K562 (cell line): ENCODE results near the gene ABCA7. TPM values are rescaled to one million over a fixed set of nuclear protein-coding genes. Genes with fewer than 3 reads are reported as not detected.

Experiments
- ATAC-seq: fragments of 200-7000 bp; cut with Tn5 transposase; 3 replicates; pipeline ENCODE4 v1.9.1; 2020; ENCODE audit warnings: moderate library complexity
- BruUV-seq: library from RNA; stranded (reverse); fragments of 400-500 nt; replicated peaks from 2 replicates; lab custom pipeline; 2021; lab: Mats Ljungman, UMichigan
- CTCF ChIA-PET: fragments of 300-600 bp; formaldehyde crosslinking; extraction: SDS; loops from one replicate; lab custom pipeline; 2021; ENCODE audit warnings: low intra/inter-chr PET ratio; lab: Yijun Ruan, JAX
- POLR2A ChIA-PET: fragments of 300-600, 350-650 bp; sonication (Branson Sonifier 250); formaldehyde crosslinking; extraction: SDS; loops from one replicate; lab custom pipeline; 2021; ENCODE audit warnings: antibody characterized with exemption, inconsistent platforms; lab: Yijun Ruan, JAX
- DNase-seq, 4 experiments: peaks; one replicate each; pipeline versions ENCODE4 v3.0.0 to v3.0.0-alpha.2; 2011 to 2018; ENCODE audit warnings: low spot score in 3 of 4, mixed read lengths in 3 of 4; ENCODE audit errors: extremely low read depth in 1 of 4
- FAIRE-seq: peaks from 2 replicates; lab custom pipeline; 2011; peaks lifted over from hg19 to GRCh38; lab: Jason Lieb, UNC
- H2AFZ ChIP-seq: 2 replicates; pipeline ENCODE4 v1.6.0; 2011; ENCODE audit warnings: low read depth, low read length, control low read depth, inconsistent platforms
- H3K27ac ChIP-seq: fragments of 200-600 bp; 3 replicates; pipeline ENCODE4 v1.8.0; 2011; ENCODE audit warnings: low read depth, mild to moderate bottlenecking, control low read depth, inconsistent platforms, low read length, moderate library complexity, mixed read lengths; ENCODE audit errors: extremely low read depth
- H3K27me3 ChIP-seq, 2 experiments: fragments of 300-600 bp in 1 of 2; 2 replicates in 1 of 2; 3 replicates in 1 of 2; pipeline versions ENCODE4 v1.6.0 to v1.8.0; 2011; ENCODE audit warnings: inconsistent platforms in 2 of 2, low read length in 2 of 2, mild to moderate bottlenecking in 1 of 2, mixed read lengths in 1 of 2, moderate library complexity in 1 of 2; ENCODE audit not compliant: control insufficient read depth in 2 of 2, insufficient read depth in 2 of 2
- H3K36me3 ChIP-seq: fragments of 300-600 bp; 3 replicates; pipeline ENCODE4 v1.8.0; 2011; ENCODE audit warnings: mild to moderate bottlenecking, low read length, inconsistent platforms; ENCODE audit not compliant: control insufficient read depth, insufficient read depth
- H3K4me1 ChIP-seq, 2 experiments: fragments of 200-600 bp in 1 of 2; replicated peaks in 1 of 2; 2 replicates in 1 of 2; 3 replicates in 1 of 2; pipeline versions ENCODE4 v1.5.1 to v1.8.0; 2011; ENCODE audit warnings: inconsistent platforms in 2 of 2, low read length in 2 of 2, mild to moderate bottlenecking in 1 of 2, mixed read lengths in 1 of 2, moderate library complexity in 1 of 2; ENCODE audit not compliant: control insufficient read depth in 2 of 2, insufficient read depth in 2 of 2
- H3K4me2 ChIP-seq: 2 replicates; pipeline ENCODE4 v1.6.1; 2011; ENCODE audit warnings: low read length, control low read depth, inconsistent platforms, mixed read lengths; ENCODE audit not compliant: insufficient read depth
- H3K4me3 ChIP-seq: fragments of 200-600 bp; sonication (generic), shearing (Covaris generic); 2 replicates; pipeline ENCODE4 v1.5.1; 2016; ENCODE audit warnings: control low read depth, inconsistent platforms
- H3K79me2 ChIP-seq: fragments of 200-600 bp; 3 replicates; pipeline ENCODE4 v1.8.0; 2011; ENCODE audit warnings: low read length, inconsistent platforms; ENCODE audit not compliant: control insufficient read depth, insufficient read depth
- H3K9ac ChIP-seq, 2 experiments: 2 replicates each; pipeline versions ENCODE4 v1.6.0 to v1.6.1; 2011; ENCODE audit warnings: low read depth in 2 of 2, low read length in 2 of 2, control low read depth in 1 of 2, inconsistent platforms in 1 of 2, mild to moderate bottlenecking in 1 of 2, mixed read lengths in 1 of 2; ENCODE audit not compliant: insufficient read depth in 1 of 2
- H3K9me1 ChIP-seq: one replicate; pipeline ENCODE4 v1.6.0; 2011; ENCODE audit warnings: inconsistent platforms, mild to moderate bottlenecking, low read length, moderate library complexity; ENCODE audit not compliant: control insufficient read depth, insufficient read depth
- H3K9me3 ChIP-seq: replicated peaks from 2 replicates; pipeline ENCODE4 v1.5.1; 2011; ENCODE audit warnings: low read depth, low read length, inconsistent platforms; ENCODE audit not compliant: control insufficient read depth, insufficient read depth
- H4K20me1 ChIP-seq: replicated peaks from 2 replicates; pipeline ENCODE4 v1.6.1; 2011; ENCODE audit warnings: low read length, inconsistent platforms, mixed read lengths; ENCODE audit not compliant: control insufficient read depth, insufficient read depth
- BRD9 ChIP-seq: fragments of 450-650 bp; IDR thresholded peaks from 2 replicates; pipeline ENCODE4 v1.6.1; 2018; ENCODE audit warnings: low read depth; ENCODE audit not compliant: partially characterized antibody
- RBFOX2 ChIP-seq: fragments of 200-400 bp; formaldehyde crosslinking; IDR thresholded peaks from 2 replicates; pipeline ENCODE4 v1.6.1; 2017; ENCODE audit warnings: low read depth, mild to moderate bottlenecking, low read length, moderate library complexity
- ZNF740 ChIP-seq, 3 experiments: fragments of 200-800 bp in 1 of 3; sonication (Bioruptor generic) in 1 of 3; sonication (generic) in 1 of 3; formaldehyde crosslinking in 1 of 3; IDR thresholded peaks; 2 replicates each; pipeline versions ENCODE4 v1.6.1 to v1.8.0; 2016 to 2022; ENCODE audit warnings: mild to moderate bottlenecking in 2 of 3, missing compliant biosample characterization in 2 of 3, missing genetic modification characterization in 2 of 3, missing genetic modification reagents in 1 of 3
- WGBS: fragments of 100-300 bp; shearing (Covaris generic); methylation state at CpG from one replicate; pipeline ENCODE4 v1.1.6; 2016; ENCODE audit warnings: low coverage, mixed read lengths; ENCODE audit not compliant: insufficient coverage; ENCODE audit errors: missing lambda C conversion rate; 5-methylcytosine and 5-hydroxymethylcytosine counted together
- in situ Hi-C: fragments of 300-500 bp; cut with MboI; formaldehyde crosslinking; loops from 4 replicates; pipeline ENCODE4 v1.15.0; 2018; ENCODE audit warnings: inconsistent platforms, mixed read lengths
- intact Hi-C: fragments of 100-400 bp; cut with micrococcal nuclease; formaldehyde crosslinking; loops from 2 replicates; pipeline ENCODE4 v1.14.2; 2022
- polyA plus RNA-seq, 8 experiments: library from polyadenylated mRNA; depleted of rRNA in 4 of 8; stranded (reverse) in 5 of 8; unstranded in 3 of 8; fragments of >200 nt; fragmentation: Nextera tagmentation in 2 of 8; fragmentation: Illumina TruSeq in 1 of 8; extraction: Ambion mirVana in 2 of 8; extraction: Trizol in 1 of 8; gene quantifications; 2 replicates each; pipeline versions ENCODE4 v1.2.1 to v1.2.3, GENCODE V29; 2011 to 2014; ENCODE audit warnings: inconsistent platforms in 1 of 8, missing spikeins in 1 of 8
- total RNA-seq, 7 experiments: library from RNA; depleted of rRNA in 6 of 7; stranded (reverse); fragments of >200 nt in 6 of 7; fragmentation: Illumina TruSeq in 2 of 7; extraction: Trizol in 2 of 7; gene quantifications; 2 replicates each; pipeline versions ENCODE4 v1.2.1 to v1.2.3, GENCODE V29; 2011 to 2021; ENCODE audit warnings: low replicate concordance in 1 of 7

ABCA7 gene
- total and polyA plus RNA-seq, 9 of the 15 experiments (the other 6 are each of a cell fraction or from before 2014, with no cell fraction given): 2.3 to 96.1 (median 31.2) TPM

- intact Hi-C loops: no loop called here
- DNase-seq: no peak
- no peak for FAIRE-seq
Measured at GRCh38 chr19:1089891-1090290, 50.0 kb downstream of the ABCA7 start.

More at GRCh38 chr19:1089891-1090290, 50.0 kb downstream of the ABCA7 start:
- Histone ChIP-seq H3K27me3 (no peaks in the 10 kb centered on the region), H3K4me1 (peaks cover 4 to 71% of the 10 kb centered on the region in 2 experiments; a peak in 4 of 5 replicates), H3K9ac (no peak overlapping the region; a peak in 1 of 4 replicates), H2AFZ (no peak overlapping the region), H3K36me3 (peaks cover 80% of the 10 kb centered on the region), H3K9me3 (no peaks in the 10 kb centered on the region), H3K4me2 (no peak overlapping the region), H3K79me2 (peaks cover 32% of the 10 kb centered on the region), H3K9me1 (no peaks in the 10 kb centered on the region), H3K27ac (no peak overlapping the region), H3K4me3 (no peak overlapping the region), H4K20me1 (peaks cover 11% of the 10 kb centered on the region; the same call in 1 of the 2 replicates)
- no peak for ATAC-seq
- ChIA-PET POLR2A (interaction anchor here (0.6 to 1.2 kb wide), 5 partner anchors 15 to 226 kb away, joined by 3 to 4 read pairs (median 3); partner anchors contain the start of gene CNN2), CTCF (no interaction called here)
- in situ Hi-C loops: no loop called here
- no peak for TF ChIP-seq BRD9
- no peak for TF ChIP-seq RBFOX2
- TF ChIP-seq ZNF740 (CRISPR knock-in tag; IDR thresholded peaks at IDR 0.05): peak; percentile 42; the same call in 1 of the 2 replicates
- TF ChIP-seq ZNF740 (tag; IDR thresholded peaks at IDR 0.05): peak in 1 of 2 experiments; percentile 50; a peak in 1 of 4 replicates
- no CpG with 5 or more reads among the region's 22 CpGs for WGBS
- no TSS peak for BruUV-seq
